ENCODE measurements around the gene MAP4K5. TPM values are rescaled to one million over a fixed set of nuclear protein-coding genes. Genes with fewer than 3 reads are reported as not detected.

Gene MAP4K5
- total RNA-seq, 1 donor from 2014 or later = 123 TPM

GRCh38 chr14:50395448-50395847 is 136.9 kb downstream of the MAP4K5 start:
- Mint-ChIP-seq H3K27me3 (ENCODE audit: unreplicated experiment) (no peaks in the 10 kb centered on the region), H3K4me1 (ENCODE audit: unreplicated experiment) (peaks cover 50% of the 10 kb centered on the region), H3K4me3 (ENCODE audit: unreplicated experiment) (peak overlapping the region; percentile 80), H3K27ac (ENCODE audit: unreplicated experiment) (peak overlapping the region; percentile 93), H3K9me3 (ENCODE audit: unreplicated experiment) (no peaks in the 10 kb centered on the region), H3K36me3 (ENCODE audit: unreplicated experiment) (peaks cover 10% of the 10 kb centered on the region)
- no peak for DNase-seq (ENCODE audit: extremely low spot score, unreplicated experiment)
- no peak for TF ChIP-seq CTCF (IDR thresholded peaks at IDR 0.05)

- Mint-ChIP-seq H3K27me3 (ENCODE audit: unreplicated experiment) (no peaks in the 10 kb centered on the region), H3K4me3 (ENCODE audit: unreplicated experiment) (no peak overlapping the region)
These were observed 137.7 kb downstream of the MAP4K5 start for GRCh38 chr14:50394713-50395112.

GRCh38 chr14:50389668-50390441 is 142.5 kb downstream of the MAP4K5 start:
- TF ChIP-seq CTCF (IDR thresholded peaks at IDR 0.05) = no peak
- Mint-ChIP-seq H3K4me3 (ENCODE audit: unreplicated experiment) (no peak overlapping the region), H3K27ac (ENCODE audit: unreplicated experiment) (no peak overlapping the region), H3K27me3 (ENCODE audit: unreplicated experiment) (no peaks in the 10 kb centered on the region), H3K36me3 (ENCODE audit: unreplicated experiment) (peaks cover 10% of the 10 kb centered on the region), H3K4me1 (ENCODE audit: unreplicated experiment) (peaks cover 10% of the 10 kb centered on the region), H3K9me3 (ENCODE audit: unreplicated experiment) (no peaks in the 10 kb centered on the region)
- no peak for DNase-seq (ENCODE audit: extremely low spot score, unreplicated experiment)

More at GRCh38 chr14:50394713-50395112, 137.7 kb downstream of the MAP4K5 start:
- no peak for TF ChIP-seq CTCF (IDR thresholded peaks at IDR 0.05)
- Mint-ChIP-seq H3K36me3 (ENCODE audit: unreplicated experiment) (peaks cover 10% of the 10 kb centered on the region), H3K27ac (ENCODE audit: unreplicated experiment) (no peak overlapping the region), H3K4me1 (ENCODE audit: unreplicated experiment) (peaks cover 43% of the 10 kb centered on the region), H3K9me3 (ENCODE audit: unreplicated experiment) (no peaks in the 10 kb centered on the region)
- DNase-seq (ENCODE audit: extremely low spot score, unreplicated experiment) = no peak

GRCh38 chr14:50388256-50388931 is 144.0 kb downstream of the MAP4K5 start:
- Mint-ChIP-seq H3K9me3 (ENCODE audit: unreplicated experiment) (no peaks in the 10 kb centered on the region), H3K4me1 (ENCODE audit: unreplicated experiment) (no peaks in the 10 kb centered on the region), H3K27me3 (ENCODE audit: unreplicated experiment) (no peaks in the 10 kb centered on the region), H3K36me3 (ENCODE audit: unreplicated experiment) (peaks cover 10% of the 10 kb centered on the region), H3K4me3 (ENCODE audit: unreplicated experiment) (no peak overlapping the region), H3K27ac (ENCODE audit: unreplicated experiment) (no peak overlapping the region)
- DNase-seq (ENCODE audit: extremely low spot score, unreplicated experiment) = no peak
- TF ChIP-seq CTCF (IDR thresholded peaks at IDR 0.05) = no peak

GRCh38 chr14:50387548-50387947 is 144.8 kb downstream of the MAP4K5 start:
- no peaks in the 10 kb centered on the region for H3K9me3 Mint-ChIP-seq (ENCODE audit: unreplicated experiment)
- TF ChIP-seq CTCF (IDR thresholded peaks at IDR 0.05) = no peak
- no peaks in the 10 kb centered on the region for H3K4me1 Mint-ChIP-seq (ENCODE audit: unreplicated experiment)
- DNase-seq (ENCODE audit: extremely low spot score, unreplicated experiment) = no peak
- H3K27me3 Mint-ChIP-seq (ENCODE audit: unreplicated experiment) = no peaks in the 10 kb centered on the region
- peaks cover 4% of the 10 kb centered on the region for H3K36me3 Mint-ChIP-seq (ENCODE audit: unreplicated experiment)
- H3K27ac Mint-ChIP-seq (ENCODE audit: unreplicated experiment) = no peak overlapping the region
- no peak overlapping the region for H3K4me3 Mint-ChIP-seq (ENCODE audit: unreplicated experiment)

Measured in osteocyte (in vitro differentiated cells).